HG03039 (cell line): Measurements from ENCODE around the gene PCDHA6.
"Not testable (repeated sequence)": the region's sequence is repeated elsewhere in the genome, so short reads cannot be mapped to it uniquely, and the experiment has no call there.

ENCODE experiments used
- ATAC-seq: cut with Tn5 transposase; IDR thresholded peaks from one replicate; pipeline ENCODE4 v1.9.1; 2021; ENCODE audit warnings: mild to moderate bottlenecking, moderate library complexity; ENCODE audit not compliant: unreplicated experiment

PCDHA6 gene

DNA sequence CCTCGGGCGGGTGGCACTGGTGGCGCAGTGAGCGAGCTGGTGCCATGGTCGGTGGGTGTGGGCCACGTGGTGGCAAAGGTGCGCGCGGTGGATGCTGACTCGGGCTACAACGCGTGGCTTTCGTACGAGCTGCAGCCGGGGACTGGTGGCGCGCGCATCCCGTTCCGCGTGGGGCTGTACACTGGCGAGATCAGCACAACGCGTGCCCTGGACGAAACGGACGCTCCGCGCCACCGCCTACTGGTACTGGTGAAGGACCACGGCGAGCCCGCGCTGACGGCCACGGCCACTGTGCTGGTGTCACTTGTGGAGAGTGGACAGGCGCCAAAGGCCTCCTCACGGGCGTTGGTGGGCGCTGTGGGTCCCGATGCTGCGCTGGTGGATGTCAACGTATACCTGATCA, 18.9 kb upstream of the PCDHA6 start:
- ATAC-seq, result no peak

DNA sequence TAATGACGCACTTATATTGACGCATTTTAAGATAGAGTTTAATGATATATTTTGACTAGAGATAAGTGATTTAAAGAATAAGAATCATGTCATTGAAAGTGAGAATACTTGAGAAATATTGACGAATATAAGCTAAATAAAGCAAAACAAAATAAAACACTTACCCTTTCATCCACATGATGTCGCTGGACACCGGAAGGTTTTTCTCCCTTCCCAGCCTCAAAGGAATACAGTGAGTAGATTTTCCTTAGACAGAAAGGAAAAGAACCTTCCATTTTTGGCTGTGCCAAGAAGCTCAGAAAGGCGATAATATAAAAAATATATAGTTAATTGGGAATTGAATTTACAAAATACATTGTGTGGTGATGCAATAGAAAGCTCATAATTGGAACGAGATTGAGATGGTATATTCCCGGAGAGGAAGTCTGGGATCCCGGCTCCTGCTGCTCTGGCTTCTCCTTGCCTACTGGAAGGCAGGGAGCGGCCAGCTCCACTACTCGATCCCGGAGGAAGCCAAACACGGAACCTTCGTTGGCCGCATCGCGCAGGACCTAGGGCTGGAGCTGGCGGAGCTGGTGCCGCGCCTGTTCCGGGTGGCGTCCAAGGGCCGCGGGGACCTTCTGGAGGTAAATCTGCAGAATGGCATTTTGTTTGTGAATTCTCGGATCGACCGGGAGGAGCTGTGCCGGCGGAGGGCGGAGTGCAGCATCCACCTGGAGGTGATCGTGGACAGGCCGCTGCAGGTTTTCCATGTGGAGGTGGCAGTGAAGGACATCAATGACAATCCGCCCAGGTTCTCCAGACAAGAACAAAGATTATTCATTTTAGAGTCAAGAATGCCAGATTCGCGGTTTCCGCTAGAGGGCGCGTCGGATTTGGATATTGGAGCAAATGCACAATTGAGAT, 6.1 kb upstream of the PCDHA6 start, which contains the start of gene PCDHA5:
TSS of gene PCDHA5 (plus strand) at position 239 of the 906 bp plus-strand sequence.
- no peak for ATAC-seq

DNA sequence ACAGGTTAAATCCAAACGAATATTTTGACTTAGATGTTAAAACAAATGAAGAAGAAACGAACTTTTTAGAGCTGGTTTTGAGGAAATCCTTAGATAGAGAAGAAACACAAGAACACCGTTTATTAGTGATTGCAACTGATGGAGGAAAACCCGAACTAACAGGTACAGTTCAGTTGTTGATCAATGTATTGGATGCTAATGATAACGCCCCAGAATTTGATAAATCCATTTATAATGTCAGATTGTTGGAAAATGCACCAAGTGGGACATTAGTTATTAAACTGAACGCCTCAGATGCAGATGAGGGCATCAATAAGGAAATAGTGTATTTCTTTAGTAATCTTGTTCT, 5.5 kb upstream of the PCDHA6 start:
- ATAC-seq, result no peak

DNA sequence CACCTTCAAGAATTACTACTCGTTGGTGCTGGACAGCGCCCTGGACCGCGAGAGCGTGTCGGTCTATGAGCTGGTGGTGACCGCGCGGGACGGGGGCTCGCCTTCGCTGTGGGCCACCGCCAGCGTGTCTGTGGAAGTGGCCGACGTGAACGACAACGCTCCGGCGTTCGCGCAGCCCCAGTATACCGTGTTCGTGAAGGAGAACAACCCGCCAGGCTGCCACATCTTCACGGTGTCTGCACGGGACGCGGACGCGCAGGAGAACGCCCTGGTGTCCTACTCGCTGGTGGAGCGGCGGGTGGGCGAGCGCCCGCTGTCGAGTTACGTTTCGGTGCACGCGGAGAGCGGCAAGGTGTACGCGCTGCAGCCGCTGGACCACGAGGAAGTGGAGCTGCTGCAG, 4.8 kb upstream of the PCDHA6 start:
- not testable (repeated sequence) for ATAC-seq

DNA sequence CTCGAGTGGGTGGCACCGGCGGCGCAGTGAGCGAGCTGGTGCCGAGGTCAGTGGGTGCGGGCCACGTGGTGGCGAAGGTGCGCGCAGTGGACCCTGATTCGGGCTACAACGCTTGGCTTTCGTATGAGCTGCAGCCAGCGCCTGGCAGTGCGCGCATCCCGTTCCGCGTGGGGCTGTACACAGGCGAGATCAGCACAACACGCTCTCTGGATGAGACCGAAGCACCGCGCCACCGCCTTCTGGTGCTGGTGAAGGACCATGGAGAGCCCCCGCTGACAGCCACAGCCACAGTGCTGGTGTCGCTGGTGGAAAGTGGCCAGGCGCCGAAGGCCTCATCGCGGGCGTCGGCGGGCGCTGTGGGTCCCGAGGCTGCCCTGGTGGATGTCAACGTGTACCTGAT, 4.3 kb upstream of the PCDHA6 start:
- no peak for ATAC-seq

DNA sequence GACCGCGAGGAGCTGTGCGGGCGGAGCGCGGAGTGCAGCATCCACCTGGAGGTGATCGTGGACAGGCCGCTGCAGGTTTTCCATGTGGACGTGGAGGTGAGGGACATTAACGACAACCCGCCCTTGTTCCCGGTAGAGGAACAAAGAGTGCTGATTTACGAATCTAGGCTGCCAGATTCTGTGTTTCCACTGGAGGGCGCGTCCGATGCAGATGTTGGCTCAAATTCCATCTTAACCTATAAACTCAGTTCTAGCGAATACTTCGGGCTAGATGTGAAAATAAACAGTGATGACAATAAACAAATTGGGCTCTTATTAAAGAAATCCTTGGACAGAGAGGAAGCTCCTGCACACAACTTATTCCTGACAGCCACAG, 590 bp downstream of the PCDHA6 start:
- ATAC-seq, result no peak

DNA sequence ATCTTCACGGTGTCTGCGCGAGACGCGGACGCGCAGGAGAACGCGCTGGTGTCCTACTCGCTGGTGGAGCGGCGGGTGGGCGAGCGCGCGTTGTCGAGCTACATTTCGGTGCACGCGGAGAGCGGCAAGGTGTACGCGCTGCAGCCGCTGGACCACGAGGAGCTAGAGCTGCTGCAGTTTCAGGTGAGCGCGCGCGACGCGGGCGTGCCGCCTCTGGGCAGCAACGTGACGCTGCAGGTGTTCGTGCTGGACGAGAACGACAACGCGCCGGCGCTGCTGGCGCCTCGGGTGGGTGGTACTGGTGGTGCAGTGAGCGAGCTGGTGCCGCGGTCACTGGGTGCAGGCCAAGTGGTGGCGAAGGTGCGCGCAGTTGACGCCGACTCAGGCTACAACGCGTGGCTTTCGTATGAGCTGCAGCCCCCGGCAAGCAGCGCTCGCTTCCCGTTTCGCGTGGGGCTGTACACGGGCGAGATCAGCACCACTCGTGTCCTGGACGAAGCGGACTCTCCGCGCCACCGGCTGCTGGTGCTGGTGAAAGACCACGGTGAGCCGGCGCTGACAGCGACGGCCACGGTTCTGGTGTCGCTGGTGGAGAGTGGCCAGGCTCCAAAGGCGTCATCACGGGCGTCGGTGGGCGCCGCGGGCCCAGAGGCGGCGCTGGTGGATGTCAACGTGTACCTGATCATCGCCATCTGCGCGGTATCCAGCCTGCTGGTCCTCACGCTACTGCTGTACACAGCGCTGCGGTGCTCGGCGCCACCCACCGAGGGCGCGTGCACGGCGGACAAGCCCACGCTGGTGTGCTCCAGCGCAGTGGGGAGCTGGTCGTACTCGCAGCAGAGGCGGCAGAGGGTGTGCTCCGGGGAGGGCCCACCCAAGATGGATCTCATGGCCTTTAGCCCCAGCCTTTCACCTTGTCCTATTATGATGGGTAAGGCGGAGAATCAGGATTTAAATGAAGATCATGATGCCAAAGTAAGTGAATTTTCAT, 2.0 kb downstream of the PCDHA6 start:
- ATAC-seq, result not testable (repeated sequence)

DNA sequence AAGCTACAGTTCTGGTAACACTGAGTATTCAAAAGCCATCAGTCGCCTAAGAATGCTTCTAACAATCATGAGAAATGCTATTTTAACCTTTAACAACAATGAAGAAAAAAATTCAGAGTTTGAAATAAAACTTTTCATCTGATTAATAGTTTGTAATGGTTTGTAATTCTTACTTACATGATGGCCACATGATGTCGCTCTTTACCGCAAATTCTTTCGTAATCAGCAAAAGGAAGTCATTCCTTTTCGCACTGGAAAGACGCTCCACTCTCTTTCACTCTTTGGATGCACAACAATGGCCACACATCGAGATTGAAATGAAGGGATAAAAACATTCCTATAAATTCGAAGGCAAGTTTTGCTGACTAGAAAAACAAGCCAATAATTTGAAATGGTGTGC, 6.2 kb downstream of the PCDHA6 start, which contains the start of gene PCDHA7:
TSS of gene PCDHA7 (plus strand) at position 277 of the 400 bp plus-strand sequence. CDS start at position 392, 115 bp downstream.
- ATAC-seq, result no peak

DNA sequence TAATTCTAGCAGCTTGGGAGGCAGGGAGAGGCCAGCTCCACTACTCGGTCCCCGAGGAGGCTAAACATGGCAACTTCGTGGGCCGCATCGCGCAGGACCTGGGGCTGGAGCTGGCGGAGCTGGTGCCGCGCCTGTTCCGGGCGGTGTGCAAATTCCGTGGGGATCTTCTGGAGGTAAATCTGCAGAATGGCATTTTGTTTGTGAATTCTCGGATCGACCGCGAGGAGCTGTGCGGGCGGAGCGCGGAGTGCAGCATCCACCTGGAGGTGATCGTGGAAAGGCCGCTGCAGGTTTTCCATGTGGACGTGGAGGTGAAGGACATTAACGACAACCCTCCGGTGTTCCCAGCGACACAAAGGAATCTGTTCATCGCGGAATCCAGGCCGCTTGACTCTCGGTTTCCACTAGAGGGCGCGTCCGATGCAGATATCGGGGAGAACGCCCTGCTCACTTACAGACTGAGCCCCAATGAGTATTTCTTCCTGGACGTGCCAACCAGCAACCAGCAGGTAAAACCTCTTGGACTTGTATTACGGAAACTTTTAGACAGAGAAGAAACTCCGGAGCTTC, 6.8 kb downstream of the PCDHA6 start:
- ATAC-seq, result not testable (repeated sequence)

DNA sequence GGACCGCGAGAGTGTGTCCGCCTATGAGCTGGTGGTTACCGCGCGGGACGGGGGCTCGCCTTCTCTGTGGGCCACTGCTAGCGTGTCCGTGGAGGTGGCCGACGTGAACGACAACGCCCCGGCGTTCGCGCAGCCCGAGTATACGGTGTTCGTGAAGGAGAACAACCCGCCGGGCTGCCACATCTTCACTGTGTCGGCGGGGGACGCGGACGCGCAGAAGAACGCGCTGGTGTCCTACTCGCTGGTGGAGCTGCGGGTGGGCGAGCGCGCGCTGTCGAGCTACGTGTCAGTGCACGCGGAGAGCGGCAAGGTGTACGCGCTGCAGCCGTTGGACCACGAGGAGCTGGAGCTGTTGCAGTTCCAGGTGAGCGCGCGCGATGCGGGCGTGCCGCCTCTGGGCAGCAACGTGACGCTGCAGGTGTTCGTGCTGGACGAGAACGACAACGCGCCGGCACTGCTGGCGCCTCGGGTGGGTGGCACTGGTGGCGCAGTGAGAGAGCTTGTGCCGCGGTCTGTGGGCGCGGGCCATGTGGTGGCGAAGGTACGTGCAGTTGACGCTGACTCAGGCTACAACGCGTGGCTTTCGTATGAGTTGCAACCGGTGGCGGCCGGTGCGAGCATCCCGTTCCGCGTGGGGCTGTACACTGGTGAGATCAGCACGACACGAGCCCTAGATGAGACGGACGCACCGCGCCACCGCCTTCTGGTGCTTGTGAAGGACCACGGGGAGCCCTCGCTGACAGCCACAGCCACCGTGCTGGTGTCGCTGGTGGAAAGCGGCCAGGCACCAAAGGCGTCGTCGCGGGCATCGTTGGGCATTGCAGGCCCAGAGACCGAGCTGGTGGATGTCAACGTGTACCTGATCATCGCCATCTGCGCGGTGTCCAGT, 8.1 kb downstream of the PCDHA6 start:
- no peak for ATAC-seq

DNA sequence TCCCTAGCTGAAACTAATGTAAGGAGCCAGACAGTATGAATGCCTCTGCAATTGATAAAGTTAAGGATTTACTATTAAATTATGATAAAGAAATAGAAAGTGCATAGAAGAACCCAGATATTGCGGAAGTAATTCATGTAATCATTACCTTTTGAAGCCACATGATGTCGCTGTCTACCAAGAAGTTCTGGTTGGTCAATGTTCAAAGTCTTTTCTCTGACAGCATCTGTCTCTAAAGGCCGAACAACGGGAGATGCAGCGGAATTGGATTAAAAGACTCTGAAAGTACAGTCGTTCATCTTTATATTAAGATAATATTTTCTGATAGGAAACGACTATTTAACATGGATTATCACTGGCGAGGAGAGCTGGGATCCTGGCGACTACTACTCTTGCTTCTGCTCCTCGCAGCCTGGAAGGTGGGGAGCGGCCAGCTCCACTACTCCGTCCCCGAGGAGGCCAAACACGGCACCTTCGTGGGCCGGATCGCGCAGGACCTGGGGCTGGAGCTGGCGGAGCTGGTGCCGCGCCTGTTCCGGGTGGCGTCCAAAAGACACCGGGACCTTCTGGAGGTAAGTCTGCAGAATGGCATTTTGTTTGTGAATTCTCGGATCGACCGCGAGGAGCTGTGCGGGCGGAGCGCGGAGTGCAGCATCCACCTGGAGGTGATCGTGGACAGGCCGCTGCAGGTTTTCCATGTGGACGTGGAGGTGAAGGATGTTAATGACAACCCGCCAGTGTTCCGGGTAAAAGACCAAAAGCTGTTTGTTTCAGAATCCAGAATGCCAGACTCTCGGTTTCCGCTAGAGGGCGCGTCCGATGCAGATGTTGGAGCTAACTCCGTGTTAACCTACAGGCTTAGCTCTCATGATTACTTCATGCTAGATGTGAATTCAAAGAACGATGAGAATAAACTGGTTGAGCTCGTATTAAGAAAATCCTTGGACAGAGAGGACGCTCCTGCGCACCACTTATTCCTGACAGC, 13.5 kb downstream of the PCDHA6 start, which contains the start of gene PCDHA8:
TSS of gene PCDHA8 (plus strand) at position 210 of the 985 bp plus-strand sequence. CDS start at position 345, 135 bp downstream.
- ATAC-seq, result no peak

DNA sequence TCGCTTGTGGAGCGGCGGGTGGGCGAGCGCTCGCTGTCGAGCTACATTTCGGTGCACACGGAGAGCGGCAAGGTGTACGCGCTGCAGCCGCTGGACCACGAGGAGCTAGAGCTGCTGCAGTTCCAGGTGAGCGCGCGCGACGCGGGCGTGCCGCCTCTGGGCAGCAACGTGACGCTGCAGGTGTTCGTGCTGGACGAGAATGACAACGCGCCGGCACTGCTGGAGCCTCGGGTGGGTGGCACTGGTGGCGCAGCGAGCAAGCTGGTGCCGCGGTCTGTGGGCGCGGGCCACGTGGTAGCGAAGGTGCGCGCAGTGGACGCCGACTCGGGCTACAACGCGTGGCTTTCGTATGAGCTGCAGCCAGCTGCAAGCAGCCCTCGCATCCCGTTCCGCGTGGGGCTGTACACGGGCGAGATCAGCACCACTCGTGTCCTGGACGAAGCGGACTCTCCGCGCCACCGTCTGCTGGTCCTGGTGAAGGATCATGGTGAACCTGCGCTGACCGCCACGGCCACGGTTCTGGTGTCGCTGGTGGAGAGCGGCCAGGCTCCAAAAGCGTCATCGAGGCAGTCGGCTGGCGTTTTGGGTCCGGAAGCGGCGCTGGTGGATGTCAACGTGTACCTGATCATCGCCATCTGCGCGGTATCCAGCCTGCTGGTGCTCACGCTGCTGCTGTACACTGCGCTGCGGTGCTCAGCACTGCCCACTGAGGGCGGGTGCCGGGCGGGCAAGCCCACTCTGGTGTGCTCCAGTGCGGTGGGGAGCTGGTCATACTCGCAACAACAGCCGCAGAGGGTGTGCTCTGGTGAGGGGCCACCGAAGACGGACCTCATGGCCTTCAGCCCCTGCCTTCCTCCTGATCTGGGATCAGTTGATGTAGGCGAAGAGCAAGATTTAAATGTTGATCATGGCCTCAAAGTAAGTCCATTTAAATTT, 15.3 kb downstream of the PCDHA6 start:
- no peak for ATAC-seq

DNA sequence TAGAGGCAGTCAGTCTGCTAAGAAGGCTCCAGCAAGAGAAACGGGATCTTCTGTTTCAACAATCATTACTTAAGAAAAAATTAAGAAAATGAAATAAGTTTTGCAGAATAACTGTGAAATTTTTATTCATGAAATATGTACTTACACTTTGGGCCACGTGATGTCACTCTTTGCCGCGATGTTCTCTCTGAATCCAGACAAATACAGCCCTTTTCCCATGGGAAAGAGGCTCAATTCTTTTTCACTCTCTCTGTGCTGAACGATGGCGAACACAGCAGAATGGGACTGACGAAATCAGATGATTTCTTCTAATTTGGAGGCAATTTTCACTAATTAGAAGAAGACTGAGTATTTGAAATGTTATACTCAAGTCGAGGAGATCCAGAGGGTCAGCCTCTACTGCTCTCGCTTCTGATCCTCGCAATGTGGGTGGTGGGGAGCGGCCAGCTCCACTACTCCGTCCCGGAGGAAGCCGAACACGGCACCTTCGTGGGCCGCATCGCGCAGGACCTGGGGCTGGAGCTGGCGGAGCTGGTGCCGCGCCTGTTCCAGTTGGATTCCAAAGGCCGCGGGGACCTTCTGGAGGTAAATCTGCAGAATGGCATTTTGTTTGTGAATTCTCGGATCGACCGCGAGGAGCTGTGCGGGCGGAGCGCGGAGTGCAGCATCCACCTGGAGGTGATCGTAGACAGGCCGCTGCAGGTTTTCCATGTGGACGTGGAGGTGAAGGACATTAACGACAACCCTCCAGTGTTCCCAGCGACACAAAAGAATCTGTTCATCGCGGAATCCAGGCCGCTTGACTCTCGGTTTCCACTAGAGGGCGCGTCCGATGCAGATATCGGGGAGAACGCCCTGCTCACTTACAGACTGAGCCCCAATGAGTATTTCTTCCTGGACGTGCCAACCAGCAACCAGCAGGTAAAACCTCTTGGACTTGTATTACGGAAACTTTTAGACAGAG, 20.7 kb downstream of the PCDHA6 start, which contains the start of gene PCDHA9:
TSS of gene PCDHA9 (plus strand) at position 244 of the 964 bp plus-strand sequence. CDS start at position 358, 114 bp downstream.
- not testable (repeated sequence) for ATAC-seq

DNA sequence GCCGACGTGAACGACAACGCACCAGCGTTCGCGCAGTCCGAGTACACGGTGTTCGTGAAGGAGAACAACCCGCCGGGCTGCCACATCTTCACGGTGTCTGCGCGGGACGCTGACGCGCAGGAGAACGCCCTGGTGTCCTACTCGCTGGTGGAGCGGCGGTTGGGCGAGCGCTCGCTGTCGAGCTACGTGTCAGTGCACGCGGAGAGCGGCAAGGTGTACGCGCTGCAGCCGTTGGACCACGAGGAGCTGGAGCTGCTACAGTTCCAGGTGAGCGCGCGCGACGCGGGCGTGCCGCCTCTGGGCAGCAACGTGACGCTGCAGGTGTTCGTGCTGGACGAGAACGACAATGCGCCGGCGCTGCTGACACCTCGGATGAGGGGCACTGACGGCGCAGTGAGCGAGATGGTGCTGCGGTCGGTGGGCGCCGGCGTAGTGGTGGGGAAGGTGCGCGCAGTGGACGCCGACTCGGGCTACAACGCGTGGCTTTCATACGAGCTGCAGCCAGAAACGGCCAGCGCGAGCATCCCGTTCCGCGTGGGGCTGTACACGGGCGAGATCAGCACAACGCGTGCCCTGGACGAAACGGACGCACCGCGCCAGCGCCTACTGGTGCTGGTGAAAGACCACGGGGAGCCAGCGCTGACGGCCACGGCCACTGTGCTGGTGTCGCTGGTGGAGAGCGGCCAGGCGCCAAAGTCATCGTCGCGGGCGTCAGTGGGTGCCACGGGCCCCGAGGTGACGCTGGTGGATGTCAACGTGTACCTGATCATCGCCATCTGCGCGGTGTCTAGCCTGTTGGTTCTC, 22.3 kb downstream of the PCDHA6 start:
- ATAC-seq, result not testable (repeated sequence)
